GM18502 (cell line): ENCODE measurements around the gene OR52E4.

Experiments used
- ATAC-seq: cut with Tn5 transposase; IDR thresholded peaks from one replicate; pipeline ENCODE4 v1.9.1; 2021; ENCODE audit warnings: mild to moderate bottlenecking; ENCODE audit not compliant: unreplicated experiment, poor library complexity

OR52E4 gene

DNA sequence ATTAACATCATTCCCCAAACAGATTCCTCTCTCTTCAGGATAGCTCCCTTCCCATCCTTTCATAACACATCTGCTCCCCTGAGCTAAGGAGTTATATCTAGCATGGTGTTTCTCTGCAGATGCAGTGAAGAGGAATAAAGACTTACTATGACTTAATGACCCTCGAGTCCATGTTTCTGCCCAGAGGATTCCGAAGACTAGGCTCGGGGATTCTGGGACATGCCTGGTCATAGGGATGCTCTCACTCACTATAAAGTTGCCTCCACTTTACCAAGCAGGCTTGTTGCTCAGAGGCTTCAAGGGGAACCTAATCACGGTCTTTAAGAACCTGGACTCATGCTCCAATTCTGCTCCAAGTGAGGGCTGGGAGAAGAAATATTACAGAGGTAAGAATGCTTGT lies at the start of gene OR52E4:
Gene OR52E4, plus strand, starts transcription at position 301 of the 400 bp plus-strand sequence. CDS start 3,664 bp downstream, outside the sequence.
- no peak for ATAC-seq

DNA sequence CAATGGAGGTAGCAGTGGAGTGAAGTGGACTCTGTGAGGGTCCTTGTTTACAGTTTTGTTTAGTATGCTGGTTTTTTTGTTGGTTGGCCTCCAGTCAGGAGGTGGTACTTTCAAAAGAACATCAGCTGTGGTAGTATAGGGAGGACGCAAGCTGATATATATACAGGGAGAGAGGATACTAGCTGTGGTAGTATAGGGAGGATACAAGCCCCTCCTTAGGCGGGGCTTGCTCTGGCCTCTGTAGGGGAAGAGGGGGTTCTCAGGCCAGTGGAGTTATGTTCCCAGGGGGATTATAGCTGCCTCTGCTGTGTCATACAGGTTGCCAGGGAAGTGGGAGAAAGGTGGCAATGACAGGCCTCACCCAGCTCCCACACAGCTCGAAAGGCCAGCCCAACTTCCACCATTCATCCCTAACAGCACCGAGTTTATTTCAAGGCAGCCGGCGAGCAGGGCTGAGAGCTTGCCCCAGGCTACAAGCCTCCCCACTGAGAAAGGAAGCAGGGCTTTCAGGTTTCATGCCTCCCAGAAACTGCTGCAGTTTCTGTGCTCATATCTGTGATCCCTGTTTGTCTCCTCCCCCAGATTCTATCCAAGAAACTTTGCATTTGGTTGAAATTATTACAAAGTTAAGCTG lies 49.1 kb upstream of the OR52E4 start:
- no peak for ATAC-seq

DNA sequence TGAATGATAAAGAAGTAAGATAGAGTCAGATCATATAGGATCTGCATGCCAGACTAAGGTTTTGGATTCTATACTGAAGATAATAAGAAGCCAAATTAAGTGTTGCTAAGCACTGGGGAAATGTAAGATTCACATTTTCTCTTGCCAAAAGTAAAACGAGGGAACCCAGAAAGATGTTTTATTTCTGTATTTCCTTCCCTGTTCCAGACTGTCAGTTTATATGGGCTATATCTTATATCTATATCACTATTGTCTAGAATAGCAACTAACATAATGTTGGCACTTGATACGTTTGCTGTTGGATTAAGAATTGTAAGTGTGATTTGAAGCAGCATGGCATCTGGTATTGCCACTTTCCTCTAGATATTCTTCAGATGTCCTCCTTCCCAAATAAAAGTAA lies 47.0 kb upstream of the OR52E4 start:
- ATAC-seq, result no peak

DNA sequence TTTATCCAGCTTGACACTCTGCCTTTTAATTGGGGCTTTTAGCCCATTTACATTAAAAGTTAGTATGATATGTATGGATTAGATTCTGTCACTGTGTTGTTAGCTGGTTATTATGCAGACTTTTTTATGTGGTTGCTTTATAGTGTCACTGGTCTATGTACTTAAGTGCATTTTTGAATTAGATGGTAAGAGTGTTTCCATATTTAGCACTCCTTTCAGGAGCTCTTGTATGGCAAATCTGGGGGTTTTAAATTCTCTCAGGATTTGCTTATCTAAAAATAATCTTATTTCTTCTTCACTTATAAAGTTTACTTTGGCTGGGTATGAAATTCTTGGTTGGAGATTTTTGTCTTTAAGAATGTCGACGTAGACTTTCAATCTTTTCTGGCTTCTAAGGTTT lies 42.7 kb upstream of the OR52E4 start:
- ATAC-seq, result no peak

DNA sequence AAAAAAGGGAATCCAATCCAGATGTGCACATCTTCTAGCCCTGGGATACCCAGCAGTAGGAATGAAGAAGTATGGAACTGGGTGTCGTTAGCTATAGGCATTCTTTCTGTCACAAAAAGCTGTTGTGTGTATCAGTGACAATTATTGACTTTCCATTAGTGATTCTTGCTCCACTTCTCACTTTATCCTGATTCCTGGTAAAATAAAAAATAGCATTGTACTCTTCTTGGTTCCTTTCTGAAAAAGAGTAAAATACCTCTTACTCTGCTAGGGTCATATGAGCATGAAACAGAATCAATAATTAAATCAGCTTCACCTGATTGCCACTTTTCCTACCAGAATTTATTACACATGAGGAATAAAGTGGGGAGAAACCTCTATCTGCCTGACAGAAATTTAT lies 38.6 kb upstream of the OR52E4 start, which contains the start of gene OR52E6:
Gene OR52E6, minus strand, starts transcription at position 101 of the 400 bp plus-strand sequence. Its CDS starts 0 bp downstream, at position 101.
- ATAC-seq, result no peak

DNA sequence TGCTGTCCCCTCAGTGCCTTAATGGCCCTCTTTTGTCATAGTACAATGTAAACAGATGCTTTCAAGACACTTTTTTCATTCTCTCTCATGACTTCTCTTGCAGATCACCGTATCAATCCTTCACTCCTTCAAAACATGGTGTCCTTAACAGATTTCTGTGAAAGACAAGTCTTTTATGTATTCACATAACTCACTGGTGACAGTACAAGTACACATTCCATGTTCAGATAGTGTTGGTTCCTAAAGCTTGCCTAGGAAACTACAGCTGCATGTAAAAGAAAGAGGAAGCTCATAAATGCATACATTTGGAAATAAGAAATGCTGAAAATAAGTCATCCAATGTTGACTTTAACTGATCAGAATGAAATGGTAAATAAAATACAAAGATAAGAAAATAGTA lies 33.7 kb upstream of the OR52E4 start:
- no peak for ATAC-seq

DNA sequence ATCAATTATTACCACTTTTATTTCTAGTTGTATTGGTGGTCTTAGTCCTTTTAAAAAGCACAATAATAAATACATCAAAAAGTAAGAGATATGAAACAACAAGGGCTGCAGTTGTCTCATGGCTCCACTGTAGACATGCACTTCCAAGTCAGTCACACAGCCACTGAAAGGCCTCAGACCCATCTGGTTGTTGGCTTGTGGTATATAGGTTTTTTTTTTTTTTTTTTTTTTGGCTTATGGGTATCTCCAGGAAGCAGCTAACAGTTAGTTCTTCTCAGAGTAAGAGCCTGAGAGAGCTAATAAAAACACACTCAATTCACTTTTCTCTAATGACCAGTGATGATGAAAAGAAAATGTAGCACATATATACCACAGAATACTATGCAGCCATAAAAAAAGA lies 32.7 kb upstream of the OR52E4 start:
- ATAC-seq, result no peak

DNA sequence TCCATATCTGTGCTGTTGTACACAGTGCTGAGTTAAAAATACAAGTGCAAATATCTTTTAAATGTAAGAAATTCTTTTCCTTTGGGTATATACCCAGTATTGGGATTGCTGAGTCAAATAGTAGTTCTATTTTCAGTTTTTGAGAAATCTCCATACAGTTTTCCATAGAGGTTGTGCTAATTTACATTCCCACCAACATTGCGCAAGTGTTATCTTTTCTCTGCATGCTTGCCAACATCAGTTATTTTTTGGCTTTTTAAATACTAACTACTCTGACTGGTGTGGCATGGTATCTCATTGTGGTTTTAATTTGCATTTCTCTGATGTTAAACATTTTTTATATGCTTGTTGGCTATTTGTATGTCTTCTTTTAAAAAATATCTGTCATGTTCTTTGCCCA lies 29.4 kb upstream of the OR52E4 start:
- ATAC-seq, result no peak

DNA sequence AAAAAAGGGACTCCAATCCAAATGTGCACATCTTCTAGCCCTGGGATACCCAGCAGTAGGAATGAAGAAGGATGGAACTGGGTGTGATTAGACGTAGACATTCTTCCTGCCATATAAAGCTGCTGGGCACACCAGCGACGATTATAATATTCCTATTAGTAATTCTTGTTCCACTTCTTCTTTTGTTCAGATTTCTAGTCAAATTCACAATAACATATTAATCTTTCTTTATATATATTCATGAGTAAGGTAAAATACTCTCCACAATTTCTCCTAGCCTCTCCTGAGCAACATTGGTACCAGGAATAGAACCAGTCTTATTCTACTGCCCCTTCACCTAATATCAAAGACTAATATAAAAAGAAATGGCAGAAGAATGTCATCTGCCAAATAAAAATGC lies 22.8 kb upstream of the OR52E4 start, which contains the start of gene OR52E8:
Gene OR52E8, minus strand, starts transcription at position 101 of the 400 bp plus-strand sequence. Its CDS starts 0 bp downstream, at position 101.
- no peak for ATAC-seq

DNA sequence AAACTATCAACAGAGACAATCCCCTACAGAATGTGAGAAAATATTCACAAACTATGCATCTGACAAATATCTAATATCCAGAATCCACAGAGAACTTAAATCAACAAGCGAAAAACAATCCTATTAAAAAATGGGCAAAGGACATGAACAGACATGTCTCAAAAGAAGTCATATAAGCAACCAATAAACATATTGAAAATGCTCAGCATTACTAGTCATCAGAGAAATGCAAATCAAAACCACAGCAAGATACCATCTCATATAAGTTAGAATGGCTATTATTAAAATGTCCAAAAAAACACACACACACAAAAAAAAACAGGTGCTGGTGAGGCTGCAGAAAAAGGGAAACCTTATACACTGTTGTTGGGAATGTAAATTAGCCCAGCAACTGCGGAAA lies 14.6 kb upstream of the OR52E4 start:
- no peak for ATAC-seq

DNA sequence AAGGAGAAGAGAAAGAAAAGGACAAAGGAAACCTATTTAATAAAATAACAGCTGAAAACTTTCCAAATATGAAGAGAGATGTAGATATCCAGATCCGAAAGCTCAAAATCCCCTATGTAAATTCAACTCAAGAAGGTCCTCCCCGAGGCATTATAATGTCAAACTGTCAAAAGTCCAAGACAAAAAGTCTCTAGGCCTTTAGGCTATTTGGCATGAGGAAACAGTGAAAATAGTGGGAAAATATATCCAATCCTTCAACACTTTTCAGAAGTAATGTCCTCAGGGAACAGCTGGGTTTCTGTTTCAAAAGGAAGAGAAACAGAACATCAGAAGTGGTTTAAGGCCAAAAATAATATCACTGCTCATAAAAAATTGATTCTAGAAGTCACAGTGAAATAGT lies 1.9 kb upstream of the OR52E4 start:
- no peak for ATAC-seq

DNA sequence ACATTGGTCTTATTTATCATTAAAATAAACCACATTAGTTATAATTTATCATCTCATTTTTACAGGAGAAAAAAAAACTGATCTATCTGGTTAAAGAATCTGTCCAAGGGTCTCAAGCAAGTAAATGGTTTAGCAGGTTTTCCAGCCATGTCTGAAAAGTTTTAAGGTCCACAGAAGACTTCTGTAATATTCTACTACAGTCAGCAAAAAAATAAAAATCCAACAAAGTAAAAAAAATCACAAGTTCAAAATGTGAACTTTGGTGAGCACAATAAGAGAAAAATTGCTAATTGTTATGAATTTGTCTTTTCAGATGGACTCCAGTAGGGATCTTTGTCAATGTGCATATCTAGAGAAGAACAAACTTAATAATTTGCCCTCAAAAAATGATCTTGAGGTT lies 1.3 kb downstream of the OR52E4 start:
- ATAC-seq, result no peak

DNA sequence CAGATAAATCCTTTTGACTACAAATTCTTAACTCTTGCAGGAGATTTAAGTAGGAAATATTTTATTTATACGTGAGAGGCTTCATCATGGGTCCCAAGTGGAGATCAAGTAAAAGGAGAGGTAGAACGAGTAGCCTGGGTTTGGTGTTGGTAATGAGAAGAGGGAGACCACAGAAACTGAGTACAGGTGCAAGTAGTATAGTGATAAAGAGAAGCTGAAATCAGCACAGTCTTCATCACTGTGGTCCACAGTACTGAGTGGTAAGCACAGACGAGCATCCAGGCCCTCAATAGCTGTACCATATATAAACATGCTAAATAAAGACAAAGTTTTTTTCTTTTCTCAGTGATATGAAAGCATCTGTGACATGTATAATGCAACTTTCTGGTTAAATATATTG lies 6.7 kb downstream of the OR52E4 start:
- ATAC-seq, result no peak

DNA sequence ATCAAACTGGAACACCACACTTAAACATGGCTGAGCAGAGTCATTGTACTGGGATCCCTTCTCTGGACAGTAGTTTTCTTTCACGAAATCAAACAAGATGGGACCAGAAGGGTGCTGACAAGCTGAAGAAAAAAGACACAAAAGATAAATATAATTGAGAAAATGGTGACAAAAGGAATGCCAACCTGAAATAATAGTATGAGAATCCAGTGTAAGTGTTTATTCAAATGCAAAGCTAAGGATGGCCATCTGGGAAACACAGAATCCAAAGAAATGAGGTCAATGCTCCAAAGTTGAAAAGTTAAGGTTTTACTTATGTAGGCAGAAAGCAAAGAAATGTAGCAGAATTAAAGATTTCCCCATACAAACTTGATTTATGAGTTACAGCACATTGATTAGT lies 7.2 kb downstream of the OR52E4 start:
- ATAC-seq, result no peak

DNA sequence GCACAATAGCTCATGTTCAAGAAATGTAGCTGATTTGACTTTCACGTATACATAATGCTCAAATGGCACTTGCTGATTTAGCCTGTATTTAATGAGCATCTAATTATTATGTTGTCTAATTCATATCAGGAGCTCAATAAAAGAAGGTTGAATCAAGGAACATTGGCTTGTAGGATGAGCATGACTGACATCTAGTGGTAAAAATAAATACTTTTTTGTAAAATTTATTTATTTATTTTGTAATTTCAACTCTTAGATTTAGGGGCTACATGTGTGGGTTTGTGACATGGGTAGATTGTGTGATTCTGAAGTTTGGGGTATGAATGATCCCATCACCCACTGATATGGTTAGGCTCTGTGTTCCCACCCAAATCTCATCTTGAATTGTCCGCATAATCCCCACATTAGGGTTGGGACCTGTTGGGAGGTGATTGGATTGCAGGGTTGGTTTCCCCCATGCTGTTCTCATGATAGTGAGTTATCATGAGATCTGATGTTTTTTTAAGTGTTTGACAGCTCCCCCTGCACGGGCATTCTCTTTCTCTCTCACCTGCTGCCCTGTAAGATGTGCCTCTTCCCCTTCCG lies 10.9 kb downstream of the OR52E4 start:
- no peak for ATAC-seq

DNA sequence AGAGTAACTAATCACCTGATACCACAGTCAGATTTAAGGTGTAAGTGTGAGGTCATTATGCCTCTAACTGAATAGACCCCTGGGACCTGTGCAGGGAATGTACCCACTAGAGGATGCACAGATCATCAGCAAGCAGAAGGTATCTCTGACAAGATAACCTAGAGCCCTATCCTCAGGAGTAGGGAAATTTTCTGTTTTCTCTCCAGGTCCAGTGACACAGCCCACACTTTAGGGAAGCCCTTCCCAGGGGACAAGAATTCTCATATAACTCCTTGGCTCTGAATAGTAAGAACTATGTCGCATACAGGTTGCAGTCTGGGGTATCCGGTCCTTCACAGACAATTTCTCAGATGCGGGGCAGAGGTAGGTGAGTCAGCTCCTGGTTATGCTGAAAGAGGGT lies 12.5 kb downstream of the OR52E4 start, which contains the start of gene OR52E5:
Gene OR52E5, plus strand, starts transcription at position 301 of the 400 bp plus-strand sequence. CDS start 7,569 bp downstream, outside the sequence.
- no peak for ATAC-seq

DNA sequence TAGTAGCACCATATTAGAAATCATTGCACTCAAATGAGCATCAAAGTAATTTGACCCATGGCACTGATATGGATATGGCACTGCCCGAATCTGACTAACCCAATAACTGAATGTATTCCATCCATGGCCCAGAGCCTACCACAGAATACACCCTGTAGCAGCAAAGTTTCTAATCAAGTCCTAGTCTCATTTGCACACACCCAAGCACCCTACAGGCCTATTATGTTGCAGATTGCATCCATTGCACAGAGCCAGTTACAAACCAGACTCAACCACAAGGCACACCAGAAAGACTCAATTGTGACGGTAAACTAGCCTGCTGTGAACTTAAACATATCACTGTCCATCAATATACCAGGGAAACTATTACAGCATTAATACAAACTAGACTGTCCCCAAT lies 19.1 kb downstream of the OR52E4 start:
- no peak for ATAC-seq

DNA sequence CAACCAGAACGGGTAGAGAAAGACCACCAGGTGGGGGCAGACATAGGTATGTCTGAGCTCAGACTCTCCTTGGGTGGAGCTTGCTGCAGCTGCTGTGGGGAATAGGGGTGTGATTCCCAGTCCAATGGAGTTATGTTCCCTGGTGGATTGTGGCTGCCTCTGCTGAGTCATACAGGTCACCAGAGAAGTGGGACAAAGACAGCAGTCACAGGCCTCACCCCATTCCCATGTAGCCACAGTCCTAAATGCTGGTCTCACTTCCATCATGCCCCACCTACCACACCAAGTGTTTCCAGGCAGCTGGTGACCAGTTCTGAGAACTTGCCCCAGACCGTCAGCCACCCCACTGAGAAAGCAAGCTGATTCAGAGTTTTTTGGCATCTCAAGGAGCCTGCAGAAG lies 30.1 kb downstream of the OR52E4 start:
- ATAC-seq, result no peak

DNA sequence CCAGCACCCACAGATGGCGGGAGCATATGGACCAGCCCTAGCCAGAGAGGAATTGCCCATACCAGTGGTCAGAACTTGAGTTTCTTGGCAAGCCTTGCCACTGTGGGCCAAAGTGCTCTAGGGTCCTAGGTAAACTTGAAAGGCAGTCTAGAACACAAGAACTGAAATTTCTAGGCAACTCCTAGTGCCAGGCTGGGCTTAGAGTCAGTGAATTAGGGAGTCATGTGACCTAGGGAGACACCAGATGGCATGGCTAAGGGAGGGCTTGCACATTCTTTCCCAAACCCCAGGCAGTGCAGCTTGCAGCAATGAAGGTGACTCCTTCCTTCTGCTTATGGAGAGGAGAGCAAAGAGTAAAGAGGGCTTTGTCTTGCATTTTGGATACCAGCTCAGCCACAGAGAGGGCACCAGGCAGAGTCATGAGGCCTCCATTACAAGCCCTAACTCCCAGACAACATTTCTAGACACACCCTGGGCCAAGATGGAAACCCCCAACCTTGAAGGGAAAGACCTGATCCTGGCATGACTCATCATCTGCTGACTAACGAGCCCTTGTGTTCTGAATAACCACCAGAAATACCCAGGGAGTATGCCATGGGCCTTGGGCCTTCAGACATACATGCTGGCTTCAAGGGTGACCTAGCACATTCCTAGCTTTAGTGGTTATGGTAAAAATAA lies 42.5 kb downstream of the OR52E4 start:
- peak; percentile 90 for ATAC-seq

DNA sequence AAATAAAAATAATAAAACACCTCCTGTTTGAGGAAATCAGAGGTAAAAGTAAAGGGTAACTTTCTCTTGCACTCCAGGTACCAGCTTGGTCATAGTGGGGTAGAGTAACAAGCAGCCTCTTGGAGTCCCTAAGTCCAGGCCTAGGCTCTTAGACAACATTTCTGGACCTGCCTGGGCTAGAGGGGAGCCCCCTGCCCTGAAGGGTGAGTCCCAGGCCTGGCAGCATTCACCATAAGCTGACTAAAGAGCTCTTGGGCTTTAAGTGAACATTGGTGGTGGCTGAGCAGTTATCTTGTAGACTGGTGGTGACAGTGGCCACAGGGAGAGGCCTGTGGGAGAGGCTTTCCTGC lies 43.0 kb downstream of the OR52E4 start:
- ATAC-seq, result peak; percentile 47

DNA sequence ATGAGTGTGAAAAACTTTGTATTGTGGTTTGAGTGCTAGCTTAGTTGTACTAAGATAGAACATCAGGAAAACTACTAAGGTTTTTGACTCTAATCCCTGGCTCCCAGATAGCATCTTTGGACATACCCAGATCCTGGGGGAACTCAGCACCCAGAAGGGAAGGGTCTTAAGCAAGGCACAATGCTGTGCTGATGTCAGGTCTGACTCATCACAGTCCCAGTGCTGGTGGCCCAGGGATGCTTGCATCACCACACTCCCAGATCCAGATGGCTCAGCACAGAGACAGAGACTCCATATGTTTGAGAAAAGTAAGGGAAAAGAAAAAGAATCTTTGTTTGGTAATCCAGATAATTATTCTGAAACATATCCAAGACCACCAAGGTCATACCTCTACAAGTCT lies 43.4 kb downstream of the OR52E4 start:
- no peak for ATAC-seq

DNA sequence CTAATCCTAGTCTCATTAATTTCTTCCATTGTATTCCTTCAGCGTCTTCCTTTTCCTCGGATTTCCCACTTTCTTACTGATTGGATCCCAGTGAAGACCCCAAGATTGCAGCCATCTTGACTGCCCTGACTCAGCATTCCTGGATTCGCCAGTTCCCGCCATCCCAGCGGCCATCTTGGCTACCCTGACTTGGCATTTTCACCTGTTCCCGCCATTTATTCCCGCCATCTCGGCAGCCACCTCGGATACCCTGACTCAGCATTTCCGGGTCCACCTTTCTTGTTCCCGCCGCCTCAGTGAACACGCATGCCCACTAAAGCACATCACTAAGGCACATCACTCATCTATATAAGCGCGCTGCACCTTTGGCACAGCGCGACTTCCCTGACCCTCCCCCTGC lies 47.8 kb downstream of the OR52E4 start:
- ATAC-seq, result no peak
